RCC 7860 (cell line): Measurements from ENCODE around the gene TIGIT.

ENCODE experiments used
- DNase-seq: peaks from one replicate; pipeline ENCODE4 v3.0.0-alpha.2; 2015; ENCODE audit warnings: low spot score
- FAIRE-seq: peaks from 2 replicates; lab custom pipeline; 2012; peaks lifted over from hg19 to GRCh38; lab: Jason Lieb, UNC

TIGIT gene

DNA sequence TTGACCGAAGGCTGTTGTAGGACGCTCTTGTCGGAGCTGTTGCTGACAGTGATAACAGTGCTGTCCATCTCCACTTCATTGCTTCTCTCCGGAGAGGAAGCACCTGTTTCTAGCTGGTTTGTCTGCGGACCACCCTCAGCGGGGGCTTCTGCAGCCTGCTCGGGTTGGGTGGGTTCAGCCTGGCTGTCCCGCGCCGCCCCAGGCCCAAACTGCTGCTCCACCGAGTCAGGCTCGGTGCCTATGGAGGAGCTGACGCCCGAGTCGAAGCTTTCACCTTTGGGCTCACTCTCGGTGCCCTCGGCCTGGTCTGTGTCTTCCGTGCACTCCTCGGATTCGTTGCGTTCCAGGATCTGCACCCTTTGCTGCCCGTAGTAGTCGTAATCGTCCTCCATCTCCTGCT lies 56.9 kb downstream of the TIGIT start:
- no peak for DNase-seq
- no peak for FAIRE-seq

DNA sequence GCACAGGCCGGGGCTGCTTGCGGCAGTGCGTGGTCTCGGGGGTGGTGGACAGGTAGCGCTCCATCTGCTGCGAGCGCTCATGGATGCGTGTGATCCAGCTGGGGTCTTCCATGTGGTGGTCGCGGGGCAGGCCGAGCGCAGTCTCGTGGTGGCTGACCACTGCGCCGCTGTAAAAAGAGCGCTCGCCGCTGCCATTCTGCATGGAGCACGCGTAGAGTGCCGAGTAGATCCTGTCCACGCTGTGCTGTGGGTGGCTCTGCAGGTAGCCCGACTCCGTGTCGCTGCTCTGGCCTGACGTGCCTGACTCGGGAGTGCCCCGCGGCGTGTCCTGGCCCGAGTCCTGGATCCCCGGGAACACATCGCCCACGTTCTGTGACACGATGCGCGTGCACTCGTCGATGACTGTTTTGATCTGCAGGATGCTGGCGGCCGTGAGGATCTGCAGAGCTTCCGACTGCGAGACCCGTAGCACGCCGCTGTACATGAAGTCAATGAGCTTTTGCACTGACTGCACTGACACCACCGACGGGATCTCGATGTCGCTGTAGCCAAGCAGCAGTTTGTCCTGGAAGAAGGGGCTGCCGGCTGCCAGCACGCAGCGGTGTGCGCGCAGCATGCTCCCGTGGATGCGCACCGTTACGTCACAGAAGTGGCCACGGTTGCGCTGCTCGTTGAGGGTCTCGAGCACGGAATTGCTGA lies 57.4 kb downstream of the TIGIT start:
- DNase-seq (no peak), FAIRE-seq (no peak)

DNA sequence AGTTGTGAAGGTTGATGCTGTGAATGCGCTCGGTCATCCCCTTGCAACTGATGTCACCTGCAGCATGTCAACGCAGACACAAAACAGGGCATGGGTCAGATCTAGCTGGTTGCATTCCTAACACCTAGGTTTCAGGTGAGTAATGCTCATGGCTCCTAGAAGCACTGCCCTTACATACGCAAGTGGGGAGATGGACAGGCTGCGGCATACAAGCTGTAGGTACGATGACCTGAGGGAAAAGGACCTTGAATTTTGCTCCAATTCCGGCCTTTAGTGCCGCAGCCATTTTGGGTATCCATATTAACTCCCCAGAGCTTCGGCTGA lies 58.0 kb downstream of the TIGIT start:
- no peak for DNase-seq
- FAIRE-seq, result no peak

DNA sequence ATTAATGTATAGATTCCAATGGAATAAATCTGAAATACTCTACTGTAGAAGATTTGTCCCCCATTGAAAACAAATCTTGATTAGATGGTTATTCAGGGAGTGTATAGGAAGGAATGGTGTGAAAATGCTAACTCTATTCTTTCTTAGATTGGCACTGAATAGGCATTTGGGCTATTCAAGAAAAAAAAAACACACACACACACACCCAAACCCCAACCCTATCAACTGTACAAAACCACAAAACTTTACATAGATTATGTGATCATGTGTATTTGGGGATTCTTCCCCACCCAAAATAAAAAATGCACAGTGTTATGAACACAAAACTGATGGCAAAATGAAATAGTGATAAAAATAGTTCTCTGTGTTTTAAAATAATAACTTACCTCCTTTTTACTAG lies 61.8 kb downstream of the TIGIT start:
- DNase-seq (no peak), FAIRE-seq (no peak)

DNA sequence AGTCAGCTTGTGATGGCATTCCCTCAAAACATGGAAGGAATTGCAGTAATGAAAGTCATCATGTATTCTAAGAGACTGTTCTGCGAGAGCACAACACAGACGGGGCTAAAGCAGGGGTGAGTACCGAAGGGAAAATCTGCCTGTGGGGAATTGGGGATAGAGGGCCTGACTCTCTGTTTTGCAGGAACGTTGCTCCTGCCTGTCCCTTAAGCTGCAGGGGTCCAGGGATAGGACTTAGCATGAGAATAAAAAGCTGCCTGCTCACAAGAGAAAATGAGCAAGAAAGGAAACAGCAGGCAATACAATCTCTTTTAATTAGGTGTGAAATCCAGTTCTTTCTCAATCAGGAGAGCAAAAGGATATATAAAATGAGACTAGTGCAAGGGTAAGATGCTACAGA lies 62.2 kb downstream of the TIGIT start:
- FAIRE-seq, result no peak
- no peak for DNase-seq

DNA sequence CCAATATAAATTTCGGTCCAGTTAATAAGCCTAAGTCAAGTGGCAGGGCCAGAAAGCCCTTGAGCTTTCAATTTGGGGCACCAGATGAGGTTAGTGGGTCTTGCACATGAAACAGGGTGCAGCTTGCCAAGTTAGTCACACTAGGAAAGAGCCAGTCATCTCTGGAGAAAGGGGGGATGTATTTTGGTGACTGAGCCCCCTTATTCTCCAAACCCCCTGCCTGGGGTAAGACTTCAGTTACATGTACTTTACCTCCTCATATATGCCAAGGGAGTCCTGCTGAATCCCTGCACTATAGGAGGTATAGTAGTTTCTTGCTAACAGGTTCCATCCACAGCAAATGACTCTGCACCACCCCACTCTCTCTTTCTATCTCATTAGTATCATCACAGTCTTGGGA lies 62.7 kb downstream of the TIGIT start:
- DNase-seq (no peak), FAIRE-seq (no peak)
